Peyer's patch (tissue), 4 donors: ENCODE data around the gene HMGB2.

Source experiments
- CTCF ChIP-seq, 6 experiments: fragments of 450-650 bp in 4 of 6; fragments of 200-600 bp in 2 of 6; sonication (generic) in 1 of 6; IDR thresholded peaks; one replicate each; pipeline ENCODE4 v1.5.1; 2017 to 2019; ENCODE audit warnings: antibody characterized with exemption in 6 of 6, mild to moderate bottlenecking in 3 of 6, moderate library complexity in 1 of 6
- POLR2A ChIP-seq, 2 donors: fragments of 450-650 bp; IDR thresholded peaks; one replicate each; pipeline ENCODE4 v1.5.1; 2017; ENCODE audit warnings: antibody characterized with exemption in 2 of 2, mild to moderate bottlenecking in 2 of 2, moderate library complexity in 2 of 2

- TF ChIP-seq POLR2A (IDR thresholded peaks at IDR 0.05) (no peak), CTCF (IDR thresholded peaks at IDR 0.05) (no peak)
These were observed 51.9 kb downstream of the HMGB2 start for GRCh38 chr4:173282256-173282562.
